ENCODE data around the gene HYAL4. TPM values are rescaled to one million over a fixed set of nuclear protein-coding genes. Genes with fewer than 3 reads are reported as not detected.

HYAL4 gene
- total RNA-seq, 1 experiment from 2014 or later: not detected

GRCh38 chr7:123864966-123865365 lies 20.0 kb downstream of the HYAL4 start:
- POLR2A ChIA-PET: no interaction called here
- Histone ChIP-seq H3K36me3 (ENCODE audit: control insufficient read depth, insufficient read depth, low read length) (no peaks in the 10 kb centered on the region), H3K27ac (ENCODE audit: low read length) (no peak overlapping the region), H3K9me3 (ENCODE audit: control insufficient read depth, insufficient read depth, low read depth, low read length) (no peaks in the 10 kb centered on the region), H3K27me3 (ENCODE audit: control insufficient read depth, insufficient read depth, low read length) (peaks cover 6% of the 10 kb centered on the region; the same call in 1 of the 2 replicates), H3K4me1 (ENCODE audit: control insufficient read depth, insufficient read depth, low read length) (no peaks in the 10 kb centered on the region), H3K4me3 (ENCODE audit: low read depth in 2 of 2, low read length in 2 of 2) (no peak overlapping the region)
- DNase-seq (ENCODE audit: low read depth, low spot score) (no peak), ATAC-seq (no peak)
- in situ Hi-C loops (cut with HindIII; ENCODE audit: low pct_unique_long_range_greater_than_20kb, low sequenced_read_pairs): no loop called here
- BruUV-seq (replicated peaks): no TSS peak
- intact Hi-C loops (cut with micrococcal nuclease; ENCODE audit: unreplicated experiment): loop anchor here (1.0 to 5.0 kb wide), 3 partner anchors 68 to 233 kb away; no protein-coding TSS in a partner anchor
- CTCF ChIA-PET: interaction anchor here (0.9 to 1.3 kb wide), 2 partner anchors 67 to 94 kb away, joined by 4 read pairs; no protein-coding TSS in a partner anchor
- TF ChIP-seq SIN3A (IDR thresholded peaks at IDR 0.05; ENCODE audit: borderline replicate concordance, insufficient read depth, low read depth, low read length) (no peak), CTCF (IDR thresholded peaks at IDR 0.05) (no peak), POLR2AphosphoS5 (IDR thresholded peaks at IDR 0.05; ENCODE audit: low read depth, low read length) (no peak), TCF7L2 (IDR thresholded peaks at IDR 0.05; ENCODE audit: low read depth, low read length) (no peak)

- H3K27ac ChIP-seq (ENCODE audit: low read length): no peak overlapping the region
- intact Hi-C loops (cut with micrococcal nuclease; ENCODE audit: unreplicated experiment) (loop anchor here (1.0 to 5.0 kb wide), 3 partner anchors 68 to 233 kb away; no protein-coding TSS in a partner anchor), in situ Hi-C loops (cut with HindIII; ENCODE audit: low pct_unique_long_range_greater_than_20kb, low sequenced_read_pairs) (no loop called here)
- H3K9me3 ChIP-seq (ENCODE audit: control insufficient read depth, insufficient read depth, low read depth, low read length): no peaks in the 10 kb centered on the region
- H3K27me3 ChIP-seq (ENCODE audit: control insufficient read depth, insufficient read depth, low read length): peaks cover 6% of the 10 kb centered on the region; the same call in 1 of the 2 replicates
- H3K4me3 ChIP-seq (ENCODE audit: low read depth in 2 of 2, low read length in 2 of 2): no peak overlapping the region
- BruUV-seq (replicated peaks): no TSS peak
- no peaks in the 10 kb centered on the region for H3K4me1 ChIP-seq (ENCODE audit: control insufficient read depth, insufficient read depth, low read length)
- peak; percentile 59 for DNase-seq (ENCODE audit: low read depth, low spot score)
- no peak for TF ChIP-seq REST (IDR thresholded peaks at IDR 0.05; ENCODE audit: insufficient read depth in 1 of 2, low read depth in 2 of 2, low read length in 1 of 2)
- no peak for TF ChIP-seq SIN3A (IDR thresholded peaks at IDR 0.05; ENCODE audit: borderline replicate concordance, insufficient read depth, low read depth, low read length)
- peak; percentile 74 for TF ChIP-seq CTCF (IDR thresholded peaks at IDR 0.05)
- TF ChIP-seq TCF7L2 (IDR thresholded peaks at IDR 0.05; ENCODE audit: low read depth, low read length): no peak
- no peak for TF ChIP-seq POLR2AphosphoS5 (IDR thresholded peaks at IDR 0.05; ENCODE audit: low read depth, low read length)
- CTCF ChIA-PET: interaction anchor here (0.6 to 1.3 kb wide), 3 partner anchors 68 to 242 kb away, joined by 3 to 4 read pairs (median 4); no protein-coding TSS in a partner anchor
- peak; percentile 94 for ATAC-seq
- no peaks in the 10 kb centered on the region for H3K36me3 ChIP-seq (ENCODE audit: control insufficient read depth, insufficient read depth, low read length)
- POLR2A ChIA-PET: no interaction called here
These were observed 20.6 kb downstream of the HYAL4 start for GRCh38 chr7:123865517-123866117.

Measured in Panc1 (cell line).